Stimulated activated CD8-positive, alpha-beta memory T cell treated with anti-CD3 and anti-CD28 coated beads, Interleukin-7, amount 100 ng/mL, for 48 hours (primary cell): ENCODE results near the gene GNB1L.

Experiments used
- DNase-seq, 2 donors: peaks; one replicate each; pipeline ENCODE4 v3.0.0-alpha.2; 2020; ENCODE audit warnings: low read depth in 1 of 2; ENCODE audit errors: extremely low read depth in 1 of 2

GNB1L gene

GRCh38 chr22:19825904-19826618 lies 28.6 kb downstream of the GNB1L start:
- DNase-seq = no peak

GRCh38 chr22:19824926-19825339 lies 29.7 kb downstream of the GNB1L start:
- no peak for DNase-seq

- DNase-seq = no peak
These were observed 30.3 kb downstream of the GNB1L start for GRCh38 chr22:19824212-19824925.

- no peak for DNase-seq
These were observed 30.8 kb downstream of the GNB1L start for GRCh38 chr22:19823902-19824211.

- DNase-seq = no peak
These were observed 31.3 kb downstream of the GNB1L start for GRCh38 chr22:19823191-19823901.

- DNase-seq = no peak
These were observed 32.2 kb downstream of the GNB1L start for GRCh38 chr22:19822301-19823117.

- no peak for DNase-seq
These were observed 33.0 kb downstream of the GNB1L start for GRCh38 chr22:19821523-19822300.

- no peak for DNase-seq
These were observed 33.7 kb downstream of the GNB1L start for GRCh38 chr22:19820880-19821522.

- DNase-seq = no peak
These were observed 34.5 kb downstream of the GNB1L start for GRCh38 chr22:19819911-19820879.

- no peak for DNase-seq
These were observed 35.3 kb downstream of the GNB1L start for GRCh38 chr22:19819208-19819910.

- no peak for DNase-seq
These were observed 36.1 kb downstream of the GNB1L start for GRCh38 chr22:19818324-19819207.

GRCh38 chr22:19816372-19817119 lies 38.1 kb downstream of the GNB1L start:
- DNase-seq = no peak

GRCh38 chr22:19815823-19816290 lies 38.8 kb downstream of the GNB1L start:
- DNase-seq = no peak

- no peak for DNase-seq
These were observed 39.4 kb downstream of the GNB1L start for GRCh38 chr22:19815093-19815822.

- no peak for DNase-seq
These were observed 40.2 kb downstream of the GNB1L start for GRCh38 chr22:19814428-19814827.

GRCh38 chr22:19812910-19813309 lies 41.8 kb downstream of the GNB1L start:
- no peak for DNase-seq
